ENCODE results near the gene RINT1. TPM values are rescaled to one million over a fixed set of nuclear protein-coding genes. Genes with fewer than 3 reads are reported as not detected.

Gene RINT1
- total RNA-seq, 1 experiment from 2014 or later: 18.1 TPM

- Histone ChIP-seq H3K27me3 (ENCODE audit: control insufficient read depth, insufficient read depth, low read length) (no peaks in the 10 kb centered on the region), H3K36me3 (ENCODE audit: control insufficient read depth, insufficient read depth, low read length) (no peaks in the 10 kb centered on the region), H3K9me3 (ENCODE audit: control insufficient read depth, insufficient read depth, low read depth, low read length) (no peaks in the 10 kb centered on the region), H3K4me3 (ENCODE audit: low read depth in 2 of 2, low read length in 2 of 2) (no peak overlapping the region), H3K4me1 (ENCODE audit: control insufficient read depth, insufficient read depth, low read length) (no peaks in the 10 kb centered on the region), H3K27ac (ENCODE audit: low read length) (no peak overlapping the region)
- DNase-seq (ENCODE audit: low read depth, low spot score) (no peak), ATAC-seq (no peak)
- ChIA-PET POLR2A (no interaction called here), CTCF (no interaction called here)
- no peak for TF ChIP-seq TCF7L2 (IDR thresholded peaks at IDR 0.05; ENCODE audit: low read depth, low read length)
- TF ChIP-seq REST (IDR thresholded peaks at IDR 0.05; ENCODE audit: insufficient read depth in 1 of 2, low read depth in 2 of 2, low read length in 1 of 2): no peak
- no peak for TF ChIP-seq POLR2AphosphoS5 (IDR thresholded peaks at IDR 0.05; ENCODE audit: low read depth, low read length)
- no peak for TF ChIP-seq SIN3A (IDR thresholded peaks at IDR 0.05; ENCODE audit: borderline replicate concordance, insufficient read depth, low read depth, low read length)
- TF ChIP-seq CTCF (IDR thresholded peaks at IDR 0.05): no peak
- BruUV-seq (replicated peaks): no TSS peak
- in situ Hi-C loops (cut with HindIII; ENCODE audit: low pct_unique_long_range_greater_than_20kb, low sequenced_read_pairs) (no loop called here), intact Hi-C loops (cut with micrococcal nuclease; ENCODE audit: unreplicated experiment) (no loop called here)
Observed at GRCh38 chr7:105611856-105612775, 80.1 kb downstream of the RINT1 start.

GRCh38 chr7:105612806-105613205, 80.8 kb downstream of the RINT1 start:
- CTCF ChIA-PET: no interaction called here
- in situ Hi-C loops (cut with HindIII; ENCODE audit: low pct_unique_long_range_greater_than_20kb, low sequenced_read_pairs) (no loop called here), intact Hi-C loops (cut with micrococcal nuclease; ENCODE audit: unreplicated experiment) (no loop called here)
- no peak overlapping the region for H3K4me3 ChIP-seq (ENCODE audit: low read depth in 2 of 2, low read length in 2 of 2)
- no peaks in the 10 kb centered on the region for H3K36me3 ChIP-seq (ENCODE audit: control insufficient read depth, insufficient read depth, low read length)
- no peaks in the 10 kb centered on the region for H3K9me3 ChIP-seq (ENCODE audit: control insufficient read depth, insufficient read depth, low read depth, low read length)
- no peak for DNase-seq (ENCODE audit: low read depth, low spot score)
- no peak overlapping the region for H3K27ac ChIP-seq (ENCODE audit: low read length)
- no peak for TF ChIP-seq REST (IDR thresholded peaks at IDR 0.05; ENCODE audit: insufficient read depth in 1 of 2, low read depth in 2 of 2, low read length in 1 of 2)
- no peak for TF ChIP-seq POLR2AphosphoS5 (IDR thresholded peaks at IDR 0.05; ENCODE audit: low read depth, low read length)
- TF ChIP-seq CTCF (IDR thresholded peaks at IDR 0.05): no peak
- no peak for TF ChIP-seq SIN3A (IDR thresholded peaks at IDR 0.05; ENCODE audit: borderline replicate concordance, insufficient read depth, low read depth, low read length)
- no peak for TF ChIP-seq TCF7L2 (IDR thresholded peaks at IDR 0.05; ENCODE audit: low read depth, low read length)
- no peaks in the 10 kb centered on the region for H3K4me1 ChIP-seq (ENCODE audit: control insufficient read depth, insufficient read depth, low read length)
- ATAC-seq: no peak
- POLR2A ChIA-PET: no interaction called here
- no TSS peak for BruUV-seq (replicated peaks)
- H3K27me3 ChIP-seq (ENCODE audit: control insufficient read depth, insufficient read depth, low read length): no peaks in the 10 kb centered on the region
